ENCODE data around the gene CHADL. TPM values are rescaled to one million over a fixed set of nuclear protein-coding genes. Genes with fewer than 3 reads are reported as not detected.

CHADL gene
- total and polyA plus RNA-seq, 10 of the 15 experiments (the other 5 are each of a cell fraction or from before 2014, with no cell fraction given), result 0.24 TPM; not detected in 9

- TF ChIP-seq PKNOX1 (IDR thresholded peaks at IDR 0.05), result no peak
- no peak for TF ChIP-seq DPF2 (IDR thresholded peaks at IDR 0.05)
- peak; percentile 91 for TF ChIP-seq YY1 (IDR thresholded peaks at IDR 0.05; ENCODE audit: low read depth, low read length)
- TF ChIP-seq CUX1 (IDR thresholded peaks at IDR 0.05; ENCODE audit: insufficient replicate concordance, low read depth, low read length), result no peak
- TF ChIP-seq SKIL (IDR thresholded peaks at IDR 0.05; ENCODE audit: low read depth, poor library complexity, severe bottlenecking), result no peak
- TF ChIP-seq CREB1 (IDR thresholded peaks at IDR 0.05; ENCODE audit: low read depth), result peak; percentile 82
- TF ChIP-seq EP300 (IDR thresholded peaks at IDR 0.05; ENCODE audit: borderline replicate concordance in 1 of 2, control insufficient read depth in 1 of 2, low read depth in 2 of 2, low read length in 2 of 2), result peak; percentile 21 to 46; a peak in 1 of 4 replicates
- no peak for TF ChIP-seq MEF2B (IDR thresholded peaks at IDR 0.05; ENCODE audit: partially characterized antibody, poor library complexity, severe bottlenecking)
- TF ChIP-seq KDM1A (IDR thresholded peaks at IDR 0.05; ENCODE audit: borderline replicate concordance), result no peak
- peak; percentile 70; the same call in 1 of the 2 replicates for TF ChIP-seq TCF3 (IDR thresholded peaks at IDR 0.05; ENCODE audit: borderline replicate concordance, insufficient read depth, low read depth, low read length)
- no peak for TF ChIP-seq SREBF2 (IDR thresholded peaks at IDR 0.05; ENCODE audit: low read length)
- peak; percentile 42; the same call in 1 of the 2 replicates for TF ChIP-seq RELB (IDR thresholded peaks at IDR 0.05; ENCODE audit: low read depth)
- no peak for TF ChIP-seq MEF2A (IDR thresholded peaks at IDR 0.05; ENCODE audit: insufficient read depth, low read depth, low read length)
- no peak for TF ChIP-seq ATF7 (IDR thresholded peaks at IDR 0.05; ENCODE audit: low read depth)
- TF ChIP-seq ZSCAN29 (IDR thresholded peaks at IDR 0.05), result no peak
- peak; percentile 54; the same call in 1 of the 2 replicates for TF ChIP-seq GATAD2B (conservative IDR thresholded peaks at IDR 0.05; ENCODE audit: low read depth)
- TF ChIP-seq ATF2 (IDR thresholded peaks at IDR 0.05; ENCODE audit: low read length), result no peak
Measured at GRCh38 chr22:41285820-41286638, 45.3 kb upstream of the CHADL start, which contains the start of gene RANGAP1 (continued).
